Activated T-helper 1 cell treated with anti-CD3 and anti-CD28 coated beads, Interleukin-2, amount 50 U/mL, for 16 hours (primary cell): ENCODE results near the gene EPC1.
"Not testable (repeated sequence)": the region's sequence is repeated elsewhere in the genome, so short reads cannot be mapped to it uniquely, and the experiment has no call there.

Experiments used
- DNase-seq, 2 donors: peaks; one replicate each; pipeline ENCODE4 v3.0.0-alpha.2; 2020; ENCODE audit warnings: low read depth in 1 of 2, low spot score in 1 of 2

The EPC1 gene

GRCh38 chr10:32295027-32295426 is 51.9 kb downstream of the EPC1 start:
- no peak for DNase-seq

DNA sequence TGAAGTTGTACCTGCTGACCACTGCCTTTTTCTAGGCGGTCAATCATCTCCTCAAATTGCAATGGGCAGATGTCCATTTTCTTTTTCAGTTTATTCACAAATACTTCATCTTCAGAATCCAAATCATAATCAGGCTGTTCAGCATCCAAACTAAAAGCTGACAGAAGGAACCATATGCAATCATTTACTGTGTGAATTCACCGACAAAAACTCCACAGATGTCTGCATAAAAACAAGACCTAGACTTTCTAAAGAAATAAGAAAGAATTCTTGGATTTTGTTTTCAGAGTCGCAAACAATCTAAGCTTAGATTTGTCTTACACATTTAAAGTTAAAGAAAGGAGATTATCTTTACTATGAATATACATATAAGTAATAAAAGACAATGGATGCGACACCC is 53.4 kb downstream of the EPC1 start:
- no peak for DNase-seq

- no peak for DNase-seq
Measured at GRCh38 chr10:32279795-32280194, 67.2 kb downstream of the EPC1 start.

GRCh38 chr10:32273336-32273735 is 73.6 kb downstream of the EPC1 start:
- DNase-seq: no peak

GRCh38 chr10:32271617-32272016 is 75.3 kb downstream of the EPC1 start:
- no peak for DNase-seq

DNA sequence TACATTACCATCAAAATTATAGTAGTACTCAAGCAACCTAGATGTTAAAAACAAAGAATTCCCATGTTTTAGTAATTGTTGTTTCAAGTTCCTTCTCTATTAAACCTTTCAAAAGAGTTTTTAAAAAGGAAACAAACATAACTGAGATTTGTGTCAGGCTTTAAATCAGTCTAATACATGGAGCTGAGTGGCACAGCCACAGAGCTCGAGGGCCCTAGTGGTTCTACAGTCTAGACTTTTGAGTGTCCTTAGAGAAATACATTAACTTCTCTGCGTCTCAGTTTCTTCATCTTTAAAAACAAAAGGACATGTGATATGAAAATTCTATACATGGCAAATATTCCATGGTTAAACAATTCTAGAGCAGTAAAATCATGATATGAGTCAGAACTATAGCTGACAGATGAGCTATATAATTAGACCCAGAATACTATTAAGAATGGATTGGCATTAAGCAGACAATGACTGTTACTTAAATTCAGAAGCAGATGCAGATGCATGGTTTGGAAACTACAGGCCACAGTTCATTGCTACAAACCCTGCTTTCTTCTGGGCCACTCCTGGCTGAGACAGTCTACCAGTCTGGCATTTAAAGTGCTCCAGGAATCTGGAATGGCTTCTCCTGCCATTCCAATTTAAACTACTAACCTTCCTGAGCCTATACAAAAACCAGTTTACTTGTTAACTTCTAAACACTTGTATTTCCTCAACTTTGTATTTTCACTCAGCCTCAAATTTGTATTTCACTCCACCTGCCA is 77.4 kb downstream of the EPC1 start:
- no peak for DNase-seq

- DNase-seq: no peak
Measured at GRCh38 chr10:32268788-32269187, 78.2 kb downstream of the EPC1 start.

GRCh38 chr10:32266979-32267378 is 80.0 kb downstream of the EPC1 start:
- no peak for DNase-seq

DNA sequence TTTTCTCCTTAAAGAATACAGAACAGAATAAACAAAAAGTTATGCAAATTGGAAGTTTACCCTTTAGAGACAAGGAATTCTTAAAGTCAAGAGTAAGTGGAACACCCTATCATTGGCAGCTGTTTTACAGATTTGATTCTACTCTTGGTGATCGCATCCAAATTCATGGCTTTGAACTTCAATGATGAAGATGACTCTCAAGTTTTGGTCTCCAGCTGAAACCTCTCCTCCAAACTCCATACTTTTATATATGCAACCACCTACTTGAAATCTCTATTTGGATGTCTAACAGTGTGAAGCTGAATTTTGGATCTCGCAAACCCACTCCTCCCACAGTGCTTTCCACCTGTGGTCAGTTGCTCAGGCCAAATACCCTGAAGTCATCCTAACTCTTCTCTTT is 80.4 kb downstream of the EPC1 start:
- DNase-seq: no peak

GRCh38 chr10:32265756-32266155 is 81.2 kb downstream of the EPC1 start:
- no peak for DNase-seq

- no peak for DNase-seq
Measured at GRCh38 chr10:32263300-32263699, 83.7 kb downstream of the EPC1 start.

GRCh38 chr10:32259551-32259950 is 87.4 kb downstream of the EPC1 start:
- DNase-seq: no peak

DNA sequence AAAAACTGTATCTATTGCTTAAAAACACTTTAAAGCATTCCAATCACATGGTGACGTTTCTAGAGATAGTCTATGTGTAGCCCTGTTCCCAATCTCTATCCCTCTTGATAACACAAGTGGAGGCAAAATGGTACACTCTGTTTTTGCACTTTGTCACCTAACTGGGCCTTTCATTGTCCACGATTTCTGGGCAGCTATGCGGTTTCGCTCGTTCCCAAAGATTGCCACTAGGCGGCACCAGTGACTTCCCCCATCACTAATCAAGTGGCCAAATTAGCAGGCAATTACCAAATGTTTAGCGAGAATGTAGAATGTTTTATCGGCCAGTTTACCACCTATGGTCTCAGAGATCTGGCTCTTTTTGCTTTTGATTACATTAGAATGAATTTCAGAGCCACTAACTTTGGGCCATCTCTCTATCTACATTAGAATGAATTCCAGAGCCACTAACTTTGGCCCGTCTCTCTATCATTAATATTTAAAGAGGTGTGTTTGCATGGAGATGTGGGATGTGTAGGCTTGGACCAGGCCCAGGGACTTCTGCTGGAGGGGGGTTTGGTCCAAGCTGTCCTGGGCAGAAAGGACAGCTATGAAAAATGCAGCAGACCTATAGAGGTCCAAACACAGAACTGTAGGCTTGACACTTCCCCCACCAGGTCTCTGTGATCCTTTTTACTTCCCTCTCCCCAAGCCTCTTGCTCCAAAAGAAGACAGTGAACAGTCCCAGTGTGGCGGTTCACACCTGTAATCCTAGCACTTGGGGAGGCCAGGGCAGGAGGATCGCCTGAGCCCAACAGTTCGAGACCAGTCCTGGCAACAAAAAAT is 90.1 kb downstream of the EPC1 start:
- DNase-seq: peak; percentile 40 to 49

- no peak for DNase-seq
Measured at GRCh38 chr10:32253821-32254220, 93.1 kb downstream of the EPC1 start.

DNA sequence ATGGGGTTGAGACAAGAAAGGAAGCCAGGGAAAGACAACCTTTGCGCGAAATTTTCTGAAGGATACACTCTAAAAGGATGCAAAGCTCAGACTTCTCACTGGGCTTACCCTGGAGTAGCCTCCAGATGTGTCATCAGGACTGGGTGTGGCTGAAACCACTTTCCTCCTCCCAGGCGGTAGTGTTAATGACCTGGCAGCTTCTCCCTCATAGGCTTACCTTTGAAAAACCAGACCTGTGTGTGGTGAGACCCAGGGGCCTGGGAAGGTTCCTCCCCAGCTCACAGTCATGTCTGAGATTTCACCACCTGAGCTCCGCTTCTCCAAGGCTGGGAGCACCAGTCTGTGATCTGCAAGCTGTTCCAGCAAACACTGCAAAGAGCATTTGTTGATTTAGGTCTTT is 93.7 kb downstream of the EPC1 start:
- DNase-seq: no peak

- not testable (repeated sequence) for DNase-seq
Measured at GRCh38 chr10:32250489-32250888, 96.5 kb downstream of the EPC1 start.

GRCh38 chr10:32246685-32247084 is 100.3 kb downstream of the EPC1 start:
- DNase-seq: no peak

DNA sequence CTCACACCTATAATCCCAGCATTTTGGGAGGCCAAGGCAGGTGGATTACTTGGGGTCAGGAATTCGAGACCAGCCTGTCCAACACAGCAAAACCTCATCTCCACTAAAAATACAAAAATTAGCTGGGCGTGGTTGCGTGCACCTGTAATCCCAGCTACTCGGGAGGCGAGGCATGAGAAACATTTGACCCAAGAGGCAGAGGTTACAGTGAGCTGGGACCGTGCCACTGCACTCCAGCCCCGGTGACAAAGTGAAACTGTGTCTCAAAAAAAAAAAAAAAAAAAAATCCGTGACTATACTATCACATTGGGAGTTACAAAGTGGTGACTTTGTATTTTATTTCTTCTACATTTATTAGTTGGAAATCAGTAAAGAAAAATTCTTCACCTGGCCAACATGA is 101.2 kb downstream of the EPC1 start:
- no peak for DNase-seq

- DNase-seq: no peak
Measured at GRCh38 chr10:32244421-32245207, 102.3 kb downstream of the EPC1 start.

GRCh38 chr10:32244011-32244410 is 102.9 kb downstream of the EPC1 start:
- DNase-seq: no peak

GRCh38 chr10:32241946-32242345 is 105.0 kb downstream of the EPC1 start:
- no peak for DNase-seq

- DNase-seq: no peak
Measured at GRCh38 chr10:32240471-32240870, 106.5 kb downstream of the EPC1 start.
